ENCODE data around the gene DGCR8.

The DGCR8 gene

GRCh38 chr22:20127318-20127868, 47.4 kb downstream of the DGCR8 start:
- no peak for DNase-seq

- DNase-seq = no peak
Observed at GRCh38 chr22:20127869-20128618, 48.0 kb downstream of the DGCR8 start.

- DNase-seq = no peak
Observed at GRCh38 chr22:20128619-20128901, 48.5 kb downstream of the DGCR8 start.

- peak; percentile 25 for DNase-seq
Observed at GRCh38 chr22:20128902-20129746, 49.1 kb downstream of the DGCR8 start.

- no peak for DNase-seq
Observed at GRCh38 chr22:20129747-20130014, 49.6 kb downstream of the DGCR8 start.

- no peak for DNase-seq
Observed at GRCh38 chr22:20130319-20130718, 50.3 kb downstream of the DGCR8 start.

- DNase-seq = no peak
Observed at GRCh38 chr22:20130731-20131596, 50.9 kb downstream of the DGCR8 start.

- no peak for DNase-seq
Observed at GRCh38 chr22:20131597-20131858, 51.5 kb downstream of the DGCR8 start, which contains the start of gene ZDHHC8. Gene ZDHHC8, plus strand, starts transcription at chr22:20131804. Its CDS starts 144 bp downstream, at chr22:20131948.

- DNase-seq = no peak
Observed at GRCh38 chr22:20131859-20132685, 52.0 kb downstream of the DGCR8 start.

- DNase-seq = no peak
Observed at GRCh38 chr22:20132686-20133246, 52.7 kb downstream of the DGCR8 start.

GRCh38 chr22:20133930-20134549, 54.0 kb downstream of the DGCR8 start:
- DNase-seq = no peak

GRCh38 chr22:20135265-20135664, 55.2 kb downstream of the DGCR8 start:
- DNase-seq = no peak

- no peak for DNase-seq
Observed at GRCh38 chr22:20135806-20136602, 56.0 kb downstream of the DGCR8 start.

- DNase-seq = no peak
Observed at GRCh38 chr22:20136603-20136873, 56.5 kb downstream of the DGCR8 start.

GRCh38 chr22:20137113-20137512, 57.1 kb downstream of the DGCR8 start:
- no peak for DNase-seq

- DNase-seq = no peak
Observed at GRCh38 chr22:20137671-20138416, 57.8 kb downstream of the DGCR8 start.

- no peak for DNase-seq
Observed at GRCh38 chr22:20138417-20138738, 58.3 kb downstream of the DGCR8 start.

- DNase-seq = no peak
Observed at GRCh38 chr22:20138868-20139267, 58.8 kb downstream of the DGCR8 start.

GRCh38 chr22:20139391-20140106, 59.5 kb downstream of the DGCR8 start:
- DNase-seq = no peak

- DNase-seq = no peak
Observed at GRCh38 chr22:20140107-20140445, 60.0 kb downstream of the DGCR8 start.

All from NCI-H1694 (cell line).